GM10266 (cell line): Measurements from ENCODE around the gene WDFY1.
A peak's percentile ranks its signal among the peaks of the same experiment; 100 is the strongest.

Source experiments
- DNase-seq: peaks from one replicate; pipeline ENCODE4 v3.0.0; 2012; ENCODE audit errors: extremely low spot score
- CTCF ChIP-seq: IDR thresholded peaks from 2 replicates; pipeline ENCODE4 v1.5.1; 2012; ENCODE audit warnings: mild to moderate bottlenecking, low read depth; ENCODE audit not compliant: control insufficient read depth, insufficient read depth; ENCODE audit errors: missing control alignments

The WDFY1 gene

GRCh38 chr2:223837287-223838061 is 107.7 kb downstream of the WDFY1 start, which contains the start of gene AP1S3:
AP1S3 (minus strand) TSS chr2:223837582; CDS start chr2:223837450, 132 bp downstream.
- peak; percentile 38 for TF ChIP-seq CTCF
- DNase-seq, result peak; percentile 91

GRCh38 chr2:223835701-223836532 is 109.2 kb downstream of the WDFY1 start:
- no peak for TF ChIP-seq CTCF
- DNase-seq, result peak; percentile 86

GRCh38 chr2:223834431-223834830 is 110.7 kb downstream of the WDFY1 start:
- TF ChIP-seq CTCF, result no peak
- DNase-seq, result no peak

GRCh38 chr2:223832241-223832903 is 112.8 kb downstream of the WDFY1 start:
- no peak for DNase-seq

GRCh38 chr2:223829128-223829527 is 116.0 kb downstream of the WDFY1 start:
- no peak for DNase-seq
- TF ChIP-seq CTCF, result no peak

More at GRCh38 chr2:223832241-223832903, 112.8 kb downstream of the WDFY1 start:
- no peak for TF ChIP-seq CTCF

GRCh38 chr2:223828314-223828713 is 116.8 kb downstream of the WDFY1 start:
- no peak for TF ChIP-seq CTCF
- DNase-seq, result no peak
